HG03558 (cell line): Measurements from ENCODE around the gene PTPN4.
"Not testable (repeated sequence)": the region's sequence is repeated elsewhere in the genome, so short reads cannot be mapped to it uniquely, and the experiment has no call there.

Experiments
- ATAC-seq: cut with Tn5 transposase; IDR thresholded peaks from one replicate; pipeline ENCODE4 v1.9.1; 2021; ENCODE audit warnings: moderate number of reproducible peaks; ENCODE audit not compliant: unreplicated experiment; ENCODE audit errors: extremely low read depth

PTPN4 gene

GRCh38 chr2:119800376-119800902 lies 40.7 kb downstream of the PTPN4 start:
- no peak for ATAC-seq

GRCh38 chr2:119801040-119801439 lies 41.3 kb downstream of the PTPN4 start:
- no peak for ATAC-seq

- ATAC-seq: not testable (repeated sequence)
Observed at GRCh38 chr2:119801989-119802388, 42.3 kb downstream of the PTPN4 start.

- no peak for ATAC-seq
Observed at GRCh38 chr2:119803101-119803500, 43.4 kb downstream of the PTPN4 start.

GRCh38 chr2:119804409-119804808 lies 44.7 kb downstream of the PTPN4 start:
- ATAC-seq: not testable (repeated sequence)

GRCh38 chr2:119808516-119809147 lies 48.9 kb downstream of the PTPN4 start:
- ATAC-seq: no peak

GRCh38 chr2:119809339-119810048 lies 49.8 kb downstream of the PTPN4 start:
- ATAC-seq: no peak

GRCh38 chr2:119810049-119810630 lies 50.4 kb downstream of the PTPN4 start:
- ATAC-seq: no peak

- no peak for ATAC-seq
Observed at GRCh38 chr2:119814216-119814615, 54.5 kb downstream of the PTPN4 start.

GRCh38 chr2:119818792-119819191 lies 59.1 kb downstream of the PTPN4 start:
- no peak for ATAC-seq

GRCh38 chr2:119819846-119820245 lies 60.1 kb downstream of the PTPN4 start:
- no peak for ATAC-seq

GRCh38 chr2:119820275-119820674 lies 60.6 kb downstream of the PTPN4 start:
- no peak for ATAC-seq

- no peak for ATAC-seq
Observed at GRCh38 chr2:119821266-119821665, 61.5 kb downstream of the PTPN4 start.

- ATAC-seq: no peak
Observed at GRCh38 chr2:119823734-119824334, 64.1 kb downstream of the PTPN4 start.

GRCh38 chr2:119826370-119826961 lies 66.7 kb downstream of the PTPN4 start:
- ATAC-seq: no peak

GRCh38 chr2:119827866-119828507 lies 68.3 kb downstream of the PTPN4 start:
- no peak for ATAC-seq

GRCh38 chr2:119836455-119837142 lies 76.9 kb downstream of the PTPN4 start:
- no peak for ATAC-seq

GRCh38 chr2:119837350-119837749 lies 77.6 kb downstream of the PTPN4 start:
- no peak for ATAC-seq

GRCh38 chr2:119837759-119838158 lies 78.0 kb downstream of the PTPN4 start:
- ATAC-seq: no peak

GRCh38 chr2:119838179-119838578 lies 78.5 kb downstream of the PTPN4 start:
- no peak for ATAC-seq
